Measurements from ENCODE around the gene KIF6.
"Not testable (repeated sequence)": the region's sequence is repeated elsewhere in the genome, so short reads cannot be mapped to it uniquely, and the experiment has no call there.

Gene KIF6

DNA sequence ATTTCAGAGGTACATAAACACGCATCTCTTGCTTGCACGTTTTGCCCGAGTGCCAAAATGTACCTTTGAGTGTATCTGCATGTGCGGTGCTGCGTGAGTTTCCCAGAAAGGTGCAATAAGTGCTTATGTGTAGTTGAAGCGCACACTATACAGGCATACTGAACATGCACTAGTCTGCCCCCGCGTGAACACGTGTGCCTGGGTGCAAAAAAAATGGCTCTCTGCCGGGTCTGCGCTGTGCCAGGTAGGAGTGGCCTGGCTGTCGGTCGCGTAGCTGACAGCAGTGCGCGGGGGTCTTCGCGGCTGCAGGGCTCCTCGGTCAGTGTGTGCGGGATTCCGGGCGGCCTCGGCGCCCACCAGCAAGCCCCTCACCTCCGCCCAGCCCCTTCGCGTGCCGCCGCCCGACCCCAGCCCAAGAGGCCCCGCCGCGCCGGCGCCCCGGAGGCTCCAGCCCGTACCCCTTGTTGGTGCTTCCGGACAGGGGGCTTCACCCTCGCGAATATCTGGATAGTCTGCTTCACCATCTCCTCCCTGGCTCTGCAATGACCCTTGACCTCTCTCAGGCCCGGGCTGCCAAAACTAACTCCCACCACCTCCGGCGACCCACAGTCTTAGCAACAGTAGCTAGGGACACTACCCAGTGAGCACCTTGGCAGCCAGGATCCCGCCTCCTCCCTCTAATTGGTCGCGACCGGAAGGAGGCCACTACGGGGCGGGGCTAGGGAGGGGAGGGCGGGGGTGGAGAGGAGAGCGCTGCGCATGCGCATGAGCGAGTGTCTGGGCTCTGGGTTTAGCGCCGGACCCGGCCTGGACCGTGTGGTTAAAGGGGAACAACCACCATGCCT is at the start of gene KIF6:
KIF6 (minus strand) TSS at position 622 of the 845 bp plus-strand sequence; CDS start at position 524, 98 bp downstream.
- peak; percentile 92 to 94 for DNase-seq

DNA sequence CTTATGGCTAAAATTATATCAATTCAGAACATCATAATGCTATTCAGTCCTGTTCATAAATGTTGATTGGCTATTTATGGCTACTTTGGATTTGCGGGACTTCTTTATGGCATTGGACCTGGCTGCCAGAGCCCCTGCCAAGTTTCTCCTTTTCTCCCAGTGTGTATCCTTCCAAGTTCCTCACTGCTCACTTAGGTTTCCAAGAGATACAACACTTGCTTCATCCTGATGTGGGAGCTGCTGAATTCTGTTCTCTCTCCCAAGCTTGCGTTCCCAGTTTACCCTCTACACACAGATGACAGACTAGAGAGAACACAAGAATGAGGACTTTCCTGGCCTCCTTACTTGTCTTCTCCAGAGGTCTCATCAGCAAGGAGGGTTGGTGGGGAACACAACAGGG is 48.6 kb upstream of the KIF6 start:
- no peak for DNase-seq

DNA sequence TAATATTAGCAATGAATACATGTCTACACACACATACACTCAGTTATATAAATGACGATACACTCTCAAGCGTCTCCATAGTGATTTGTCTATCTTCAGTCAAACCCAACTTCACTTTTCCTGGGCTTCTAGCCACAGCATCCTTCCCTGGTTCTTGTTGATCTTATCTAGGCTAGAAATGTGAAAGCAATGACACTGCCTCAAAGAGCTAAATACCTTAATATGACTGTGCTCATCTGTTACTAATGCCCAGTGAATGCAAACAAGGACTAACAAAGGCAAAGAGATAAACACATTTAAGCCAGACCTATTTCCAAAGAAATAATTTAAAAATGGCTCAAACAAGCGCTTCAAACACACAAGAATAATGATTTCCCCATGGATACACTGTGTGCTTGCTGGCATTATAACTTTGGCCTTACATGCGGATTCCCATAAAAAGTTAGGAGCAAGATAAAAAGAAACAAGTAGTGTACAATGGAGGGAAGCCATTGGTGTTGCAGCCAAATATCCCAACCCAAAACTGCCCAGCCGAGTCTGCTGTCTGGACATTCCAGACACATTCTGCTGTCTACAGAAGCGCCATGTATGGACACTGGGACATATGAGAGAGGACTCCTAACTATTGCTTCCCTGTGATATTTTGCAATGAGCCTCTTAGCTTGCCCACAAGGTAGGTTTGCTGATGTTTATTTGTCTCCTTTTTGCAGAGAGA is 47.5 kb upstream of the KIF6 start:
- no peak for DNase-seq

GRCh38 chr6:39770446-39770845 is 45.2 kb upstream of the KIF6 start:
- no peak for DNase-seq

GRCh38 chr6:39769012-39769411 is 43.8 kb upstream of the KIF6 start:
- no peak for DNase-seq

DNA sequence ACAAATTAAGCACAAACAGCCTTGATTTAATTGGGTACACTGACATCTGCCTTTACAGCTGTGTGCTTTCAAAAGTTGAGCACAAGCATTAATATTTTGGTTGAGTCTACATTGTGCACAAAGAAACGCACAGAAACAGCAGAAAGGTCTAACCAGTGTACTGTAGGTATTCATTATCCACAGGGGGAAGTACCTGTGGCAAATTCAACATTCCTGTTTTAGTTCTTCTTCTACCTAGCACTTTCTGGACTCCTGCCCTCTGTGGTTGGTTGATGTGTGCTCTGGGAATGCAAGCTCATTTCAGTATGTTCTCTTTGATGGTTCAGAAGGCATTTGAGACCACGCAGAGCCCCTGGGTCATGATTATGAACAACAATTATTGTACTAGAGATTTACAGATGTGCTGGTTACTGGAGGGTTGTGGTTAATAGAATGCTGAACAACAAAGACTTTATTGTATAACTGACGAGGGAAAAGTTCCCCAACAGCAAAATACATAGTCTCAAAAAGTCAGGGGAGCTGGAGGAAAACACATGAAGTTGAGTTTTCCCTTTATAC is 40.4 kb upstream of the KIF6 start:
- DNase-seq, result no peak

- no peak for DNase-seq
Measured at GRCh38 chr6:39760226-39760952, 35.2 kb upstream of the KIF6 start.

- no peak for DNase-seq
Measured at GRCh38 chr6:39758905-39759605, 33.8 kb upstream of the KIF6 start.

DNA sequence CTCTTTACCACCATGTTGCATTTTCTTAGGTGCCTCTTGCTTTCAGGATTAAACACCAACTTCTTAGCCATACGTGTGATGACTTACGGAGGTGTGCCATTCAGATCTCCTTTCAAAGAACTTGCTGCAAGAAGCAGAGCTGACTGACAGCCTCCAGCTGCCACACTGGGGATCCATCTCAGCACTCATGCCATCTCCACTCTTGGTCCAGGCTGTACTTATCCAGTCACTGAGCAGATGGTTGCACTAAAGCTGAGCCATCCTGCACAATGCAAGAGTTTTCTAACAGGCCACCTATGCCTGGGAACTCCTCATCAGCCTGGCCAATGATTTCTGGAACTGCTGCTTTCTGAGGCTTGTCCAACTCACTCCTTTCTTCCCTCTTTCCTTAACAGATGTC is 31.4 kb upstream of the KIF6 start:
- no peak for DNase-seq

- DNase-seq, result no peak
Measured at GRCh38 chr6:39755231-39755630, 30.0 kb upstream of the KIF6 start.

DNA sequence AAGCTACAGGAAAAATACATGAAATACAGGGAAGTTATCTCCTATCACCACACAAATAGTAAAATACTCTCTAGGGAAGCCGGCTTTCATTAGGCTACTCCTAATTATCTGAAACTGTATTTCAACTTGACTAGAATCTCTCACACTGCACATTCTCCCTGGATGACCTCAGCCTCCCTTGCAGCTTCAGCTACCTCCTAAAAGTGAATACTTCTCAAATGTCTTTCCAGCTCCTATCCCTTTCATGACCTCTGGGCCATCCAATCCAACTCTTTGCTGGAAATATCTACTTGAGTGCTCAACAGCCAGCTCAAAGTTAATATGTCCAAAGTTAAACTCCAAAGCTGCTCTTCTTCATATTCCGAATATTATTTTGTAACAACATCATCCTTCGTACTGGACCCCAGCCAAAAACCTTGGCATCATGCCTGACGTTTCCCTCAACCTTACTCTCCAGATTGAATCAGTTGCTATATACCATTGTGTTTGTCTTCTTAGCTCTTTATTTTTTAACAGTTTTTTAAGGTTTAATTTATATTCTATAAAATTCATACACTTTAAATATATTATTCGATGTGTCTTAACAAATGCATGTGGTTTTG is 29.4 kb upstream of the KIF6 start:
- no peak for DNase-seq

DNA sequence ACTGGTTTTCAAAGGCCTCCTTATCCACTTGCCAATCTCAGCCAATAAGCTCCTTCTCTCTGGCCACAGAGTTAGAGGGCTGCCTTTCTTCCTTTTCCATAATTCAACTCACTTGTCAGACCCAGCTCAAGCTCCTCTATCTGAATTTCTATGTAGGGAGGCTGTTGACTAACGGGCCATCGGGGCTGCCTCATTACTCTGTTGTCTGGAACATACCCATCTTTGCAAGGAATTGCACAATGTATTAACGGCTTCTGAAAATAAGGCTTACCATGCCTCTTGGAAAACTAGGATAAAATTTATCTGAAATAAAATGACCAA is 28.5 kb upstream of the KIF6 start:
- DNase-seq, result no peak

DNA sequence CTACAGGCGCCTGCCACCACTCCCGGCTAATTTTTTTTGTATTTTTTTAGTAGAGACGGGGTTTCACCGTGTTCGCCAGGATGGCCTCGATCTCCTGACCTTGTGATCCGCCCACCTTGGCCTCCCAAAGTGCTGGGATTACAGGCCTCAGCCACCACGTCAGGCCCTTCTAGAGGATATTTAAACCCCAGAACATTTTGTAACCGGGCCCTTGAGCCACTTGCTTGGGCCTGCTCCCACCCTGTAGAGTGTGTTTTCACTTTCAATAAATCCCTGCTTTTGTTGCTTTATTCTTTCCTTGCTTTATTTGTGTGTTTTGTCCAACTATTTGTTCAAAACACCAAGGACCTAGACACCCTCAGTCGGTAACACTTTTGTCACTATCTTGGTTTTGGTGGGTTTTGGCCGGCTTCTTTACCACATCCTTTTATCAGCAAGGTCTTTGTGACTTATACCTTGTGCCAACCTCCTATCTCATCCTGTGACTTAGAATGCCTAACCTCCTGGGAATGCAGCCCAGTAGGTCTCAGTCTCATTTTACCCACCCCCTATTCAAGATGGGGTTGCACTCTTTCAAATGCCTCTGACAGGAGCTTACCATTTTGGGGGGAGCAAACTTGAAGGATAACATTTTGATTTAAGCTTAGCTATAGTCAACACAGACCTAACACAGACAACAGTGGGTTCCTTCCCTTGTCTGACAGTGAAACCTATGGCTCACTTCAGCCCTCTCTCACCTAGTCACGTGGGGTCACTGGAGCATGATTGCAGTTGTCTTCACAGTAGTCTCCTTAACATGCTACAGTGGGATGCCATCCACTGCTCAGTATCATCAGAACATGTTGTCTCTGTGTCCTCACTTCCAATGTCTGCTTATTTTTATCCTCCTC is 27.9 kb upstream of the KIF6 start:
- no peak for DNase-seq

- no peak for DNase-seq
Measured at GRCh38 chr6:39746795-39747194, 21.6 kb upstream of the KIF6 start.

- DNase-seq, result no peak
Measured at GRCh38 chr6:39733704-39734103, 8.5 kb upstream of the KIF6 start.

DNA sequence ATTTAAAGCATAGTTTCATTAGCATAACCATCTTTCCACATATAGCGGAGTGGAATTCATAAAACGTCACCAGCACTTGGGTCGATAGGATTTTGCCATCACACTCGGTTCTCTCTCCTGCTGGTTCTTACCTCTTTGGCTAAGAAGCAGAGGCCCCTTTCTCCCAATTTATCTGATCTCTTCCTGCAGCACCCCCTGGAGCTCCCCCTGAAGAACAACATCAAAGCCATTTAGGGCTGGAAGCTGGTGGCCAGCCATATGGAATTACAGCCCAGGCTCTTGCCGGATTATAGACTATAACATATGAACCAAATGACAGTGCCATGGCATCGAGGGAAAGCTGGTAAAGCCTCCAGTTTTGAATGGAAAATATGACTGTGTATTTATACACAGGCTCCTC is 6.4 kb upstream of the KIF6 start:
- no peak for DNase-seq

GRCh38 chr6:39729945-39730344 is 4.7 kb upstream of the KIF6 start:
- no peak for DNase-seq

DNA sequence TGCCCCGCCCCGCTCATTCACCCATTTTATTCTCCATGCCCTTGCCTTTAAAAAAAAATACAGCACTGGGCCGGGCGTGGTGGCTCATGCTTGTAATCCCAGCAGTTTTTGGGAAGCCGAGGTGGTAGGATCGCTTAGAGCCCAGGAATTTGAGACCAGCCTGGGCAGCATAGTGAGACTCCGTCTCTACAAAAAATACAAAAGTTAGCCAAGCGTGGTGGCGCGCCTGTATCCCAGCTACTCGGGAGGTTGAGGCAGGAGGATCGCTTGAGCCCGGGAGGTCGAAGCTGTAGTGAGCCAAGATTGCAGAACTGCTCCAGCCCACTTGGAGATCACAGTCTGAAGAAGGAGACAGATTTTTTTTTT is 407 bp upstream of the KIF6 start:
- peak in 1 of 2 experiments; percentile 5 for DNase-seq

GRCh38 chr6:39723350-39723749 is 1.9 kb downstream of the KIF6 start:
- not testable (repeated sequence) for DNase-seq

DNA sequence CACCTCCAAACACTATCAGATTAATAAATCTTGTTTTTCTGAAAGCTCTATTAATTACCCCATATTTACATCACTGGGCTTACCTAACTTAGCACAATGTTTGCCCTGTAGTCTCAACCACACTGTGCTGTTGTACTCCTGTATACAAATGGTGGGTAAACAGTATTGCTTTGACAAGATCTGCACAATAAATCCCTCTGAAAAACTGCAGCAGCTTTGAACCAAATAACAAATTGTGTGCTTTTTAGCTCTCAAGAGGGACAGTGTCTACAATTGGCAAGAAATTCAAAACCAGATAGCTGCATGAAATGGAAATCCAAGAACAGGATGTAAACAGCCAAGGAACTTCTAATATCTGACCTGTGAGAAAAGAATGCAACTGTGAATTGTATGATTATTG is 10.4 kb downstream of the KIF6 start:
- no peak for DNase-seq

DNA sequence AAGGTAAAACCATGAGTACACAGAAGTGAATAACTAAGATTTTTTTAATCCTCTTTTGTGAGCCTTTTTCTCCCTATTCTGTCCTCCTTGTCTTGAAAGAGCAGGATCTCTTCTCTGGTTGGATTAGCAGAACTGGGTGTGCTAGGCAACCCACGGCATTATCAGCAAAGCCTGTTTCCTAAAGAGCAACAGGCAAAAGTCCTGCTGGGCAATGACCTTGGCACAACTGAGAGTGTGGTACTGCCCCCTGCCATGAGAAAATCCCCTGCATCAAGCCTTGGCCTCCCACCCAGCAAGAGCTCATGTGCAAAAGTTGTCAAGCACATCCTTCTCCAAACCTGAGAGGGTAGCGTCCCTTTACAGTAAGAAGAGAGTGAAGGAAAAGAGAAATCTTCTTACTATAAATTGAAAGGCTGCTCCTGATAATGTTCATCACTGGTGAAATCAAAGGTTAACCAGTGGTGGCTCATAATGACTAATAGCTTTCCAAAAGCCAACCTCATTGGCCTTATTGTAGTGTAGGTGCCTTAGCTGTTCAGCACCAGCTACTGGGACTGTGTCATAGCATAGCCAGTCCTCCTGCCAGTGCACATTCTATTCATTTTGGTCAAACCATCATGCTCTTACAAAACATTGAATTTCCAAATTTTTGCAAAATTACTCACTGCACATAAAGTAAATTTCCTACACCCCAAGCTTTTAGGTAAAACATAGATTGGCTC is 17.1 kb downstream of the KIF6 start:
- no peak for DNase-seq
